WI38 (cell line): ENCODE results near the gene EIF4G3.
"Not testable (repeated sequence)": the region's sequence is repeated elsewhere in the genome, so short reads cannot be mapped to it uniquely, and the experiment has no call there.

Source experiments
- H3K4me3 ChIP-seq: 2 replicates; pipeline ENCODE4 v1.5.1; 2011; ENCODE audit warnings: low read depth, mild to moderate bottlenecking, control low read depth, low read length
- TF ChIP-seq, protein P1 (sequence below): IDR thresholded peaks from 2 replicates; pipeline ENCODE4 v1.5.1; 2012; ENCODE audit warnings: low read depth, mild to moderate bottlenecking, control low read depth, low read length

EIF4G3 gene

DNA sequence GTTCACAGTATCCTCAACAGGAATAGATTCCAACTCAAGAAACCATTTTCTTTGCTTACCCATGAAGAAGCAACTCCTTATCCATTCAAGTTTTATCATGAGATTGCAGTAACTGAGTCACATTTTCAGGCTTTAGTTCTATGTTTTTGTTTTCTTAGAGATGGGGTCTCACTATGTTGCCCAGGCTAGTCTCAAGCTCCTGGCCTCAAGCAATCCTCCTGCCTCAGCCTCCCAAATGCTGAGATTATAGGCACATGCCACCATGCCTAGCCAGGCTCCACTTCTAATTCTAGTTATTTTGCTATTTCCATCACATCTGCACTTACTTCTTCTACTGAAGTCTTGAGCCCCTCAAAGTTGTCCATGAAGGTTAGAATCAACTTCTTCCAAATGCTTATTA is 246.3 kb downstream of the EIF4G3 start:
- TF ChIP-seq, protein P1, sequence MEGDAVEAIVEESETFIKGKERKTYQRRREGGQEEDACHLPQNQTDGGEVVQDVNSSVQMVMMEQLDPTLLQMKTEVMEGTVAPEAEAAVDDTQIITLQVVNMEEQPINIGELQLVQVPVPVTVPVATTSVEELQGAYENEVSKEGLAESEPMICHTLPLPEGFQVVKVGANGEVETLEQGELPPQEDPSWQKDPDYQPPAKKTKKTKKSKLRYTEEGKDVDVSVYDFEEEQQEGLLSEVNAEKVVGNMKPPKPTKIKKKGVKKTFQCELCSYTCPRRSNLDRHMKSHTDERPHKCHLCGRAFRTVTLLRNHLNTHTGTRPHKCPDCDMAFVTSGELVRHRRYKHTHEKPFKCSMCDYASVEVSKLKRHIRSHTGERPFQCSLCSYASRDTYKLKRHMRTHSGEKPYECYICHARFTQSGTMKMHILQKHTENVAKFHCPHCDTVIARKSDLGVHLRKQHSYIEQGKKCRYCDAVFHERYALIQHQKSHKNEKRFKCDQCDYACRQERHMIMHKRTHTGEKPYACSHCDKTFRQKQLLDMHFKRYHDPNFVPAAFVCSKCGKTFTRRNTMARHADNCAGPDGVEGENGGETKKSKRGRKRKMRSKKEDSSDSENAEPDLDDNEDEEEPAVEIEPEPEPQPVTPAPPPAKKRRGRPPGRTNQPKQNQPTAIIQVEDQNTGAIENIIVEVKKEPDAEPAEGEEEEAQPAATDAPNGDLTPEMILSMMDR, result no peak
- H3K4me3 ChIP-seq, result no peak overlapping the region

DNA sequence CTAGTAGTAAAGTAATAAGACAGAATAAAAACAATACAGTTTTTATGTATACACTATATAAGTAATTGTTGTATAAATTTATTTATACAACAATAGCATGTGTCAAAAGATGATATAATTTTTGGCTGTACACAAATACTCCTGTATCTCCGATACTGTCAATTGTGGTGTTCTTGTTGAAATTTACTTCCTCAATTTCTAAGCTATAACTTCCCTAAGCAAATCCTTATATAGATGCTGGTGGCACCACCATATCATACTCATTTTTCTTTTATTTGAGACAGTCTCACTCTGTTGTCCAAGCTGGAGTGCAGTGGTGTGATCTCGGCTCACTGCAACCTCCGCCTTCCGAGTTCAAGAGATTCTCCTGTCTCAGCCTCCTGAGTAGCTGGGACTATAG is 248.6 kb downstream of the EIF4G3 start:
- TF ChIP-seq, protein P1, result no peak
- H3K4me3 ChIP-seq, result no peak overlapping the region

DNA sequence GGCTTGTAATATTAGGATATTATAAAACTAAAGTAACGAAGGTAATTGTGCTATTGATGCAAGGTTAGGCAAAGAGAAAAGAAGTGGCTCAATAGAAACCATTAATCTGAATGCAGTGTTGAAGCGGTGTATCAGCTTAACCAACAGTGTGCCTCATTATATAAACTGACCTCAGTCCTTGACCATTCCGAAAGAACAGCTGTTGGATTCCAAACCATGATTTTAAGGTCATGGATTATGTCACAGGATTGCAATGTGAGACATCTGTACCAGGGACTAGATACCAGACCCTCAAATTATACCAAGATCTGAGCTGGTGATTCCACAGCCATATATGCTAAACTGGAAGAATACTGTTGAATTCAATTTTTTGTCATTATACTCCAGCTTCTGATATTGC is 255.4 kb downstream of the EIF4G3 start:
- TF ChIP-seq, protein P1, result no peak
- H3K4me3 ChIP-seq, result no peak overlapping the region

DNA sequence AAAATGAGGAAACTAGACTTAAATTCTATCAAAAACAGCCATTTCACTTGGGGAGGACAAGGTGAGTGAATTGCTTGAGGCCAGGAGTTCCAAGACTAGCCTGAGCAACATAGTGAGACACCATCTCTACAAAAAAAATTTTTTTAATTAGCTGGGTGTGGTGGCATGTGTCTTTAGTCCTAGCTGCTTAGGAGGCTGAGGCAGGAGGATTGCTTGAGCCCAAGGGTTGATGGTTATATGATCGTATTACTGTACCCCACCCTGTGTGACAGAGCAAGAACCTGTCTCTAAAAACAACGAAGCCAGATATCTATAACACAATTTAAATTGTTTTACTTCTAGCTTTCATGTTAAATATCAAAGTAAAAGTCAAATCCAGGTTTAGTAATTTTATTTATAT is 263.5 kb downstream of the EIF4G3 start:
- TF ChIP-seq, protein P1, result no peak

DNA sequence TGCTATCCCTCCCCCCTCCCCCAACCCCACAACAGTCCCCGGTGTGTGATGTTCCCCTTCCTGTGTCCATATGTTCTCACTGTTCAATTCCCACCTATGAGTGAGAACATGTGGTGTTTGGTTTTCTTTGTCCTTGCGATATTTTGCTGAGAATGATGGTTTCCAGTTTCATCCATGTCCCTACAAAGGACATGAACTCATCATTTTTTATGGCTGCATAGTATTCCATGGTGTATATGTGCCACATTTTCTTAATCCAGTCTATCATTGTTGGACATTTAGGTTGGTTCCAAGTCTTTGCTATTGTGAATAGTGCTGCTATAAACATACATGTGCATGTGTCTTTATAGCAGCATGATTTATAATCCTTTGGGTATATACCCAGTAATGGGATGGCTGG is 269.2 kb downstream of the EIF4G3 start:
- H3K4me3 ChIP-seq, result not testable (repeated sequence)

More for the DNA sequence above, 263.5 kb downstream of the EIF4G3 start:
- no peak overlapping the region for H3K4me3 ChIP-seq

DNA sequence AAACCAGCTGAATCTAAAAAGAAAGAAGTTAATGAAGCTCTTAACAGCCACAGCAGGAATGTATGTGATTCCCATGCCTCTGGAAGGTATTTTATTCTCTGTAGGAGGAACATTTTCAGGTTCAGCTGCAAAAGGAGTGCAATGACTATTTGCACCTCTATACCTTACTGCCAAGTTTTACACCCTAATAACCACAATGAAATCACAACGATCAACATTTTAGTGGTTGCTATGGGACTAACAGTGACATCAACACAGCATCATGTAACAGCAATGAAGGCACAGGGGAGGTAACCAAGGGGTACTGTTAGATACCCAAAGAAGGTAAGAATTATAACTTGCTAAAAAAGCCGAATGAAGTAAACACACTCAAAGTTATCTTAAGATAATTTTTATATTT is 273.3 kb downstream of the EIF4G3 start:
- H3K4me3 ChIP-seq, result no peak overlapping the region

DNA sequence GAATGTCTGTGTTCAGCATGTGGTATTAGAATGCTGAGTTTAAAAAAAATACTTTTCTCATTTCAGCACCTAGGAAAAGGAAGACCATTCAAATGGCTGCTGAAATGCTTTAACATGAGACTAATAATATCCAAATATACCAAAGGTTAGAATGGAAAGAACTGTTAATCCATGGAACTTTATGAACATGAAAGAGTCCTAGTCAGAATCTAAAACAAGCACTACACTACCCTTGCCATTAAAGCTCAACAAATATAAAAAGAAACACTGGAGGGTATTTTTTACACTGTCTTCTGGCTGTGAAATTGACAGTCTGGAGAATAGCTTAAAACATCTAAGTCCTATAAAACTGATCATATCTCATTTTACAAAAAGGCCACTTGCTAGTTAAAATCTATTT is 276.6 kb downstream of the EIF4G3 start:
- TF ChIP-seq, protein P1, result no peak
- no peak overlapping the region for H3K4me3 ChIP-seq

More for the DNA sequence above, 273.3 kb downstream of the EIF4G3 start:
- TF ChIP-seq, protein P1, result no peak
